Erythroblast (primary cell): ENCODE measurements around the gene HTR3C.
"Not testable (repeated sequence)": the region's sequence is repeated elsewhere in the genome, so short reads cannot be mapped to it uniquely, and the experiment has no call there.

ENCODE experiments used
- DNase-seq, 2 experiments: peaks; one replicate each; lab custom pipeline; 2025; lab: John Stamatoyannopoulos, UW
- GATA1 ChIP-seq: IDR thresholded peaks from 2 replicates; pipeline ENCODE4 v1.6.1; 2011; ENCODE audit warnings: low read depth, mild to moderate bottlenecking, control low read depth, low read length, moderate library complexity
- POLR2A ChIP-seq: IDR thresholded peaks from 2 replicates; pipeline ENCODE4 v1.6.1; 2011; ENCODE audit warnings: mild to moderate bottlenecking, low read length

Gene HTR3C, protein sequence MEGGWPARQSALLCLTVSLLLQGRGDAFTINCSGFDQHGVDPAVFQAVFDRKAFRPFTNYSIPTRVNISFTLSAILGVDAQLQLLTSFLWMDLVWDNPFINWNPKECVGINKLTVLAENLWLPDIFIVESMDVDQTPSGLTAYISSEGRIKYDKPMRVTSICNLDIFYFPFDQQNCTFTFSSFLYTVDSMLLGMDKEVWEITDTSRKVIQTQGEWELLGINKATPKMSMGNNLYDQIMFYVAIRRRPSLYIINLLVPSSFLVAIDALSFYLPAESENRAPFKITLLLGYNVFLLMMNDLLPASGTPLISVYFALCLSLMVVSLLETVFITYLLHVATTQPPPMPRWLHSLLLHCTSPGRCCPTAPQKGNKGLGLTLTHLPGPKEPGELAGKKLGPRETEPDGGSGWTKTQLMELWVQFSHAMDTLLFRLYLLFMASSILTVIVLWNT

DNA sequence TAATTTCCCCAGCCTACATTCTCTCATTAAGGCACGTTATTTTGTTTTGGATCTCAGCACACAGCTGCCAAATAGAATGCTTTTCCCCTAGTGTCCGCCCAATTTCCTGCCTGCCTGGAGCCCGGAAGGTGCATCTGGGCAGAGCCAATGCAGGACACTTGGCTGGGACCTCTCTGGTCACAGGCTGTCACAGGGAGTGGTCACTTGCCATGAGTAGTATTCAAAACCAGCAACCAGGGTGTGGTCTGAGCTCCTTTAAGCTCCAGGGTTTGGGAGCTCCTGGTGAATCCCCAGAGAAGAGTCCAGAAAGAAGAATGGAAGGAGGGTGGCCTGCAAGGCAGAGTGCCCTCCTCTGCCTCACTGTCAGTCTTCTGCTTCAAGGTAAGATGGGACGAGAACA is at the start of gene HTR3C:
Gene HTR3C, plus strand, starts transcription at position 281 of the 400 bp plus-strand sequence. Its CDS starts 34 bp downstream, at position 315.
- DNase-seq: no peak
- TF ChIP-seq POLR2A (no peak), GATA1 (no peak)

GRCh38 chr3:184003187-184003967 is 49.5 kb upstream of the HTR3C start:
- TF ChIP-seq POLR2A: no peak
- no peak for TF ChIP-seq GATA1
- no peak for DNase-seq

- no peak for DNase-seq
- TF ChIP-seq GATA1: no peak
- no peak for TF ChIP-seq POLR2A
Measured at GRCh38 chr3:184004476-184004875, 48.4 kb upstream of the HTR3C start.

- peak; percentile 74 for TF ChIP-seq GATA1
- TF ChIP-seq POLR2A: no peak
- peak; percentile 84 for DNase-seq
Measured at GRCh38 chr3:184005941-184006507, 46.8 kb upstream of the HTR3C start.

GRCh38 chr3:184007143-184007813 is 45.6 kb upstream of the HTR3C start:
- DNase-seq: not testable (repeated sequence)

GRCh38 chr3:184008161-184008560 is 44.7 kb upstream of the HTR3C start:
- no peak for TF ChIP-seq POLR2A
- TF ChIP-seq GATA1: no peak
- no peak for DNase-seq

DNA sequence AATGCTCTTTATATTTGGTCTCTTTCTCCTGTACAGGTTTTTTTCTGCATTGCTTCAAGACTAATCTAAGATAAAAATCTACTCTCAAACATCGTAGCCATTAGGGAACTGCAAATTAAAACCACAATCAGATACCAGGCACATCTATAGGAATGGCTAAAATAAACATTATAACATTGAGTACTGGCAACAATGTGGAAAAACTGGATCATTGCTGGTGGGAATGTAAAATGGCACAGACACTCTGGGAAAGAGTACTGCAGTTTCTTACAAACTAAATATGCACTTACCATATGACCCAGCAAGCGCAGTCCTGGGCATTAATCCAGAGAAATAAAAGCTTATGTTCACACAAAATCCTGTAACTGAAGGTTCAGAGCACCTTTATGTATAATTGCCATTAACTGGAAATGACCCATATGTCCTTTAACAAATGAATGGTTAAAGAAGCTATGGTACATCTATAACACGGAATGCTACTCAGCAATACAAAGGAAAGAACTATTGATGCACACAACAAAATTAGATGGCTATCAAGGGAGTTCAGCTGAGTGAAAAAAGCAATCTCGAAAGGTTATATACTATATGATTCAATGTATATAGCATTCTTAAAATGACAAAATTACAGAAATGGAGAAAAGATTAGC is 41.5 kb upstream of the HTR3C start:
- no peak for DNase-seq
- no peak for TF ChIP-seq GATA1
- TF ChIP-seq POLR2A: no peak

- TF ChIP-seq POLR2A: no peak
- no peak for TF ChIP-seq GATA1
- no peak for DNase-seq
Measured at GRCh38 chr3:184011937-184012889, 40.6 kb upstream of the HTR3C start.

- TF ChIP-seq GATA1: no peak
- TF ChIP-seq POLR2A: no peak
- peak; percentile 56 to 57 for DNase-seq
Measured at GRCh38 chr3:184015381-184016019, 37.3 kb upstream of the HTR3C start.

GRCh38 chr3:184016169-184016570 is 36.7 kb upstream of the HTR3C start:
- no peak for TF ChIP-seq GATA1
- peak; percentile 48 for TF ChIP-seq POLR2A
- DNase-seq: peak; percentile 56 to 59

- TF ChIP-seq POLR2A (no peak), GATA1 (no peak)
- peak; percentile 79 to 87 for DNase-seq
Measured at GRCh38 chr3:184016811-184017671, 35.8 kb upstream of the HTR3C start.
